Endodermal cell (in vitro differentiated cells): ENCODE results near the gene RREB1. TPM values are rescaled to one million over a fixed set of nuclear protein-coding genes. Genes with fewer than 3 reads are reported as not detected.

Source experiments
- DNase-seq: peaks from one replicate; pipeline ENCODE4 v3.0.0-alpha.2; 2017
- H3K27ac ChIP-seq: 2 replicates; pipeline ENCODE4 v1.5.1; 2013; ENCODE audit warnings: mild to moderate bottlenecking, low read depth, low read length, moderate library complexity
- H3K27me3 ChIP-seq: 2 replicates; pipeline ENCODE4 v1.6.1; 2013; ENCODE audit warnings: mild to moderate bottlenecking, low read length, moderate library complexity; ENCODE audit not compliant: insufficient read depth, control insufficient read depth, poor library complexity, severe bottlenecking
- H3K36me3 ChIP-seq: 2 replicates; pipeline ENCODE4 v1.7.0; 2013; ENCODE audit warnings: mild to moderate bottlenecking, low read length, moderate library complexity; ENCODE audit not compliant: control insufficient read depth, insufficient read depth
- H3K4me1 ChIP-seq: one replicate; pipeline ENCODE4 v1.7.0; 2013; ENCODE audit warnings: low read length; ENCODE audit not compliant: control insufficient read depth, insufficient read depth
- H3K4me3 ChIP-seq: 2 replicates; pipeline ENCODE4 v1.5.1; 2013; ENCODE audit warnings: mild to moderate bottlenecking, low read length, moderate library complexity
- H3K9ac ChIP-seq: 2 replicates; pipeline ENCODE4 v1.6.1; 2013; ENCODE audit warnings: mild to moderate bottlenecking, low read length, moderate library complexity; ENCODE audit not compliant: poor library complexity, severe bottlenecking; ENCODE audit errors: extremely low read depth
- H3K9me3 ChIP-seq: 2 replicates; pipeline ENCODE4 v1.6.1; 2013; ENCODE audit warnings: mild to moderate bottlenecking, low read length, moderate library complexity; ENCODE audit not compliant: control insufficient read depth
- H3K27ac Mint-ChIP-seq: 2 replicates; pipeline ENCODE4 v1.8.0; 2020; ENCODE audit warnings: mixed read lengths
- H3K27me3 Mint-ChIP-seq: 2 replicates; pipeline ENCODE4 v1.8.0; 2021; ENCODE audit warnings: mild to moderate bottlenecking, mixed read lengths; ENCODE audit not compliant: insufficient read depth
- H3K36me3 Mint-ChIP-seq: 2 replicates; pipeline ENCODE4 v1.8.0; 2020; ENCODE audit warnings: low read depth, mixed read lengths
- H3K4me1 Mint-ChIP-seq: 2 replicates; pipeline ENCODE4 v1.8.0; 2020; ENCODE audit warnings: mixed read lengths
- H3K4me3 Mint-ChIP-seq: 2 replicates; pipeline ENCODE4 v1.8.0; 2020; ENCODE audit warnings: mild to moderate bottlenecking, moderate library complexity, mixed read lengths
- H3K9me3 Mint-ChIP-seq: 2 replicates; pipeline ENCODE4 v1.8.0; 2020; ENCODE audit warnings: mild to moderate bottlenecking, mixed read lengths
- WGBS, 2 experiments: methylation state at CpG; one replicate each; pipeline versions ENCODE4 v1.1.5 to v1.1.7; 2013; ENCODE audit warnings: missing lambda C conversion rate in 2 of 2, mixed read lengths in 1 of 2; ENCODE audit not compliant: insufficient coverage in 1 of 2, insufficient read length in 1 of 2; 5-methylcytosine and 5-hydroxymethylcytosine counted together
- total RNA-seq, 2 donors: library from RNA; stranded (reverse); fragmentation: NEBNext Ultra II Directional in 1 of 2; extraction: Animal tissue kit (Norgen Biotek cat#: 25700) in 1 of 2; gene quantifications; 2 replicates in 1 of 2; 3 replicates in 1 of 2; pipeline ENCODE4 v1.2.1, GENCODE V29; 2021
- TF ChIP-seq, protein P1 (sequence below): fragments of 200-600 bp; sonication (generic); conservative IDR thresholded peaks from 2 replicates; pipeline ENCODE4 v1.5.0; 2021; ENCODE audit warnings: antibody characterized with exemption, mild to moderate bottlenecking

The RREB1 gene
- total RNA-seq, 2 donors from 2014 or later: 51.2 to 64.3 TPM

DNA sequence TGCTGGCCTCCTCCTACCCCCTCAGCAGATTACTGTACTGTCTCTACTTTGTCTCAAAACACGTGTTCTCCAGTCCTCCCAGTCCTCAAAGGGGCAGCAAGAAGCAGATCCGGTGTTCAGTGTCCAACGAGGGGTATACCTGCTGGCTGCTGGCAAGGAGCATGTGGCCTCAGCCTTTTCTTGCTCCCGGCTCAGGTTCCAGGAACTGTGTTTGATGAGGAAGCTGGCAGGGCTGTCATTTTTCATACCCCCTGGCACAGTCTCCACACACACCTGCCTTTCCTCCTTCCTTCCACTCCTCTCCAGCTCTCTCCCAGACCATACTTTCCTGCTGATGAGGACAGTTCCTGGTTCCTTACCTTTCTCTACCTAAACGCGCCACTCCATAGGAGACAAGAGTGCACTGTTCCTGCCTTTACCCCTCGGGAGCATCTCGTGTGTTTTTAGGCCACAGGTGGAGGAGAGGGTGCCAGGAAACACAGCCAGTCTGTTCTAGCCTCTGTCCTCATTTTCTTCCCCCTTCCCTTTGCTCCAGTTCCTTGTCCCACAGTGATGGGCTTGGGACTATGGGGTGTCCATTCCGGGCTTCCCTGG is 128.0 kb downstream of the RREB1 start:
- Histone ChIP-seq H3K9me3 (no peaks in the 10 kb centered on the region), H3K27me3 (no peaks in the 10 kb centered on the region), H3K4me1 (no peaks in the 10 kb centered on the region), H3K27ac (no peak overlapping the region), H3K9ac (peak overlapping the region; percentile 6), H3K36me3 (peaks cover 51% of the 10 kb centered on the region), H3K4me3 (no peak overlapping the region)
- H3K36me3 Mint-ChIP-seq: peaks cover 44% of the 10 kb centered on the region
- H3K4me3 Mint-ChIP-seq: no peak overlapping the region
- peaks cover 6% of the 10 kb centered on the region for H3K4me1 Mint-ChIP-seq
- peak; percentile 32 for DNase-seq
- WGBS, 2 experiments: 91 to 95% methylated on average over 8 to 9 of the region's 9 CpGs
- no peaks in the 10 kb centered on the region for H3K9me3 Mint-ChIP-seq
- peak overlapping the region; percentile 10 for H3K27ac Mint-ChIP-seq
- no peaks in the 10 kb centered on the region for H3K27me3 Mint-ChIP-seq
- TF ChIP-seq, protein P1, sequence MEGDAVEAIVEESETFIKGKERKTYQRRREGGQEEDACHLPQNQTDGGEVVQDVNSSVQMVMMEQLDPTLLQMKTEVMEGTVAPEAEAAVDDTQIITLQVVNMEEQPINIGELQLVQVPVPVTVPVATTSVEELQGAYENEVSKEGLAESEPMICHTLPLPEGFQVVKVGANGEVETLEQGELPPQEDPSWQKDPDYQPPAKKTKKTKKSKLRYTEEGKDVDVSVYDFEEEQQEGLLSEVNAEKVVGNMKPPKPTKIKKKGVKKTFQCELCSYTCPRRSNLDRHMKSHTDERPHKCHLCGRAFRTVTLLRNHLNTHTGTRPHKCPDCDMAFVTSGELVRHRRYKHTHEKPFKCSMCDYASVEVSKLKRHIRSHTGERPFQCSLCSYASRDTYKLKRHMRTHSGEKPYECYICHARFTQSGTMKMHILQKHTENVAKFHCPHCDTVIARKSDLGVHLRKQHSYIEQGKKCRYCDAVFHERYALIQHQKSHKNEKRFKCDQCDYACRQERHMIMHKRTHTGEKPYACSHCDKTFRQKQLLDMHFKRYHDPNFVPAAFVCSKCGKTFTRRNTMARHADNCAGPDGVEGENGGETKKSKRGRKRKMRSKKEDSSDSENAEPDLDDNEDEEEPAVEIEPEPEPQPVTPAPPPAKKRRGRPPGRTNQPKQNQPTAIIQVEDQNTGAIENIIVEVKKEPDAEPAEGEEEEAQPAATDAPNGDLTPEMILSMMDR: no peak

DNA sequence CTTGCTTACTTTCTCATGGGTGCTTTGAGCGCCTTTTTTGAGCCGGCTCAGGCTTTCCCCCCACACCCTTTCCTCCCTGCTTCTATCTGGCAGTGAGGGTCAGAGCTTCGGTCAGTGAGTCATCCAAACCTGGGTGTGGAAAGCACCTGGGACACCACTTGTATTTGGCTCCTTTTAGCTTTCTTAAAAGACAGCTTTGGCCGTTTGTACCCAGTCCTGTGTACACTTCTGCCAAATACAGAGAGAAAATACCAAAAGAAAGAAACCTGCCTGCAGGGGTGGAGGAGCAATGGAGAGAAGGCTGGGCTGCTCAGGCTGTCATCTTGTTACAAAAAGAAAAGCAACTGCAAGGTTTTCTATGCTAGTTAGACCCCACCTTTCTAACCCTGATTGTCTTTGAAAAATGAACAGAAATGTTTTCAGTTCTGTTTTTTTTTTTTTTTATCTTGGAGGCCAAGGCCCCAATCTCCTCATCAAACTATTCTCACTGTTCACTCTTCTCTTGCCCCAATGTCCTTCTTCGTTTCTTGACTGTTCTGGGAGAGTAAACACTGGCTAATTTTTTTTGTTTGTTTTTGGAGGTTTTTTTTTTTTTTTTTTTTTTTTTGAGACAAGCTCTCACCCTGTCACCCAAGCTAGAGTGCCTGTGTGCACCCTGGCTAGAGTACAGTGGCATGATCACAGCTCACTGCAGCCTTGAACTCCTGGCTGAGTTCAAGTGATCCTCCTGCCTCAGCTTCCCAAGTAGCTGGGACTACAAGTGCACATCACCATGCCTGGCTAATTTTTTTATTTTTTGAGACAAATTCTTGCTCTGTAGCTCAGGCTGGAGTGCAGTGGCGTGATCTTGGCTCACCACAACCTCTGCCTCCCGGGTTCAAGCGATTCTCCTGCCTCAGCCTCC is 128.8 kb downstream of the RREB1 start:
- H3K9me3 ChIP-seq: no peaks in the 10 kb centered on the region
- DNase-seq: peak; percentile 41
- no peaks in the 10 kb centered on the region for H3K27me3 ChIP-seq
- Mint-ChIP-seq H3K9me3 (no peaks in the 10 kb centered on the region), H3K27ac (peak overlapping the region; percentile 10), H3K4me1 (peaks cover 13% of the 10 kb centered on the region), H3K27me3 (no peaks in the 10 kb centered on the region), H3K4me3 (no peak overlapping the region), H3K36me3 (peaks cover 37% of the 10 kb centered on the region)
- WGBS, 2 experiments: 89 to 93% methylated on average over 6 to 8 of the region's 8 CpGs
- H3K4me3 ChIP-seq: no peak overlapping the region
- no peak overlapping the region for H3K27ac ChIP-seq
- H3K9ac ChIP-seq: no peak overlapping the region
- TF ChIP-seq, protein P1: no peak
- H3K36me3 ChIP-seq: peaks cover 58% of the 10 kb centered on the region
- peaks cover 2% of the 10 kb centered on the region for H3K4me1 ChIP-seq

DNA sequence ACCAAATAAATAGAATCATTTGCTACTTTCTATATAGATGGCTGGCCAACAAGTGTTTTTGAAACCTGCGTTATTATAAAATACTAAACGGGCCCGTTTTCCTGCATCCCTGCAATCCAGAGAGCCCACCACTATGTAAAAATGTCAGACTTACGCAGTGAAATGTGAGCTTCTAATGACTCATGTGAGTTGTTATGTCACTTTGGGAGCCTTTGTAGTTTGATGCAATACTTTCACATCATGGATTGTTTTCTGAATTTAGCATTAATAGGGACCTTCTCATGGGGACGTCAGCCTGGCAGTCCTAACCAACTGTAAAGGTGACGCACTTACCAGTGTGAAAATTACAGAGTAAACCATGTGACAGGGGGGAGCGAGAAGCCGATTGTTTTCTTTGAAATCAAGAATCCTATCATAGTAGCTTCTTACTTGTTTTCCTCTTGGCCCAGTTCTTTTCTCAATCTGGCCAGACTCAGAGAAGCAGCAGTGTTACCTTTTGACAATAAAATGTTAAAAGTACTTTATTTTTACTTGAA is 130.0 kb downstream of the RREB1 start:
- H3K36me3 Mint-ChIP-seq: peaks cover 28% of the 10 kb centered on the region
- Histone ChIP-seq H3K9ac (no peak overlapping the region), H3K27ac (no peak overlapping the region), H3K4me1 (peaks cover 14% of the 10 kb centered on the region), H3K27me3 (no peaks in the 10 kb centered on the region), H3K4me3 (no peak overlapping the region), H3K9me3 (no peaks in the 10 kb centered on the region), H3K36me3 (peaks cover 51% of the 10 kb centered on the region)
- H3K27ac Mint-ChIP-seq: no peak overlapping the region
- no peaks in the 10 kb centered on the region for H3K9me3 Mint-ChIP-seq
- no peak overlapping the region for H3K4me3 Mint-ChIP-seq
- 95 to 99% methylated on average over 8 of the region's 8 CpGs for WGBS, 2 experiments
- H3K4me1 Mint-ChIP-seq: peaks cover 23% of the 10 kb centered on the region
- no peaks in the 10 kb centered on the region for H3K27me3 Mint-ChIP-seq
- peak; percentile 29 for DNase-seq
- TF ChIP-seq, protein P1: no peak
